ENCODE results near the gene CCDC33.

CCDC33 gene

DNA sequence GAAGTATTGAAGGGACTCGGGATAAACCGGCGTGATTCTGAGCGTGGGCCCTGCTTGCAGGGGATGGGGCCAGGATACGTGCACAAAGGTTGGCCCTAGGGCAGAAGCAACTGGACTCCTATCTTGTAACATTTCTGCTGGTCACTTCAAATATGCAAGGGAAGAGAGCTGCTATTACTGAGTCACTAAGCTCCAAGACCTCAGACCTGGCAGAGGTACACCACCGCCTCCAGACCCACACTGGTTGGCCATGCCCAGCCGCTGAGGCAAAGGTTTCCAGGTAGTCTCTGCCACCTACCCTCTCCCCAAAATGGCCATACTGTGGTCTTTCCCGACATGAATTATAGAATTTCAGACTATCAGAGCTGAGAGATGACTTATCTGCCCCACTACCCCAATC, 20.2 kb upstream of the CCDC33 start:
- TF ChIP-seq CTCF (IDR thresholded peaks at IDR 0.05; ENCODE audit: borderline replicate concordance, extremely low read depth, low read length, poor library complexity, severe bottlenecking) (no peak), EZH2 (IDR thresholded peaks at IDR 0.05; ENCODE audit: borderline replicate concordance, low read depth, low read length, severe bottlenecking) (no peak)
- Histone ChIP-seq H3K4me2 (ENCODE audit: insufficient read depth, low read length) (no peak overlapping the region), H3K4me1 (ENCODE audit: insufficient read depth, low read length) (no peaks in the 10 kb centered on the region), H3K36me3 (ENCODE audit: insufficient read depth, low read length) (no peaks in the 10 kb centered on the region), H3K79me2 (ENCODE audit: insufficient read depth, low read length) (no peaks in the 10 kb centered on the region), H2AFZ (ENCODE audit: low read depth, low read length) (no peak overlapping the region), H3K4me3 (ENCODE audit: low read depth in 1 of 2, low read length in 2 of 2) (no peak overlapping the region), H3K9me3 (ENCODE audit: insufficient read depth, low read length, severe bottlenecking) (no peaks in the 10 kb centered on the region), H4K20me1 (ENCODE audit: insufficient read depth, low read length) (no peaks in the 10 kb centered on the region), H3K9ac (ENCODE audit: low read depth, low read length) (no peak overlapping the region), H3K27ac (ENCODE audit: low read length) (no peak overlapping the region), H3K27me3 (ENCODE audit: insufficient read depth, low read length, poor library complexity) (peaks cover 3% of the 10 kb centered on the region)
- ATAC-seq (ENCODE audit: insufficient read depth, low read depth) (no peak), DNase-seq (no peak)

- DNase-seq (no peak), ATAC-seq (ENCODE audit: insufficient read depth, low read depth) (no peak)
- H2AFZ ChIP-seq (ENCODE audit: low read depth, low read length) = no peak overlapping the region
- no peak overlapping the region for H3K27ac ChIP-seq (ENCODE audit: low read length)
- no peak for TF ChIP-seq EZH2 (IDR thresholded peaks at IDR 0.05; ENCODE audit: borderline replicate concordance, low read depth, low read length, severe bottlenecking)
- TF ChIP-seq CTCF (IDR thresholded peaks at IDR 0.05; ENCODE audit: borderline replicate concordance, extremely low read depth, low read length, poor library complexity, severe bottlenecking) = no peak
- no peak overlapping the region for H3K9ac ChIP-seq (ENCODE audit: low read depth, low read length)
- H3K4me1 ChIP-seq (ENCODE audit: insufficient read depth, low read length) = no peaks in the 10 kb centered on the region
- H3K79me2 ChIP-seq (ENCODE audit: insufficient read depth, low read length) = no peaks in the 10 kb centered on the region
- no peak overlapping the region for H3K4me2 ChIP-seq (ENCODE audit: insufficient read depth, low read length)
- peaks cover 3% of the 10 kb centered on the region for H3K27me3 ChIP-seq (ENCODE audit: insufficient read depth, low read length, poor library complexity)
- no peaks in the 10 kb centered on the region for H3K9me3 ChIP-seq (ENCODE audit: insufficient read depth, low read length, severe bottlenecking)
- H4K20me1 ChIP-seq (ENCODE audit: insufficient read depth, low read length) = no peaks in the 10 kb centered on the region
- no peaks in the 10 kb centered on the region for H3K36me3 ChIP-seq (ENCODE audit: insufficient read depth, low read length)
- H3K4me3 ChIP-seq (ENCODE audit: low read depth in 1 of 2, low read length in 2 of 2) = no peak overlapping the region
Measured at GRCh38 chr15:74216949-74217348, 19.2 kb upstream of the CCDC33 start.

DNA sequence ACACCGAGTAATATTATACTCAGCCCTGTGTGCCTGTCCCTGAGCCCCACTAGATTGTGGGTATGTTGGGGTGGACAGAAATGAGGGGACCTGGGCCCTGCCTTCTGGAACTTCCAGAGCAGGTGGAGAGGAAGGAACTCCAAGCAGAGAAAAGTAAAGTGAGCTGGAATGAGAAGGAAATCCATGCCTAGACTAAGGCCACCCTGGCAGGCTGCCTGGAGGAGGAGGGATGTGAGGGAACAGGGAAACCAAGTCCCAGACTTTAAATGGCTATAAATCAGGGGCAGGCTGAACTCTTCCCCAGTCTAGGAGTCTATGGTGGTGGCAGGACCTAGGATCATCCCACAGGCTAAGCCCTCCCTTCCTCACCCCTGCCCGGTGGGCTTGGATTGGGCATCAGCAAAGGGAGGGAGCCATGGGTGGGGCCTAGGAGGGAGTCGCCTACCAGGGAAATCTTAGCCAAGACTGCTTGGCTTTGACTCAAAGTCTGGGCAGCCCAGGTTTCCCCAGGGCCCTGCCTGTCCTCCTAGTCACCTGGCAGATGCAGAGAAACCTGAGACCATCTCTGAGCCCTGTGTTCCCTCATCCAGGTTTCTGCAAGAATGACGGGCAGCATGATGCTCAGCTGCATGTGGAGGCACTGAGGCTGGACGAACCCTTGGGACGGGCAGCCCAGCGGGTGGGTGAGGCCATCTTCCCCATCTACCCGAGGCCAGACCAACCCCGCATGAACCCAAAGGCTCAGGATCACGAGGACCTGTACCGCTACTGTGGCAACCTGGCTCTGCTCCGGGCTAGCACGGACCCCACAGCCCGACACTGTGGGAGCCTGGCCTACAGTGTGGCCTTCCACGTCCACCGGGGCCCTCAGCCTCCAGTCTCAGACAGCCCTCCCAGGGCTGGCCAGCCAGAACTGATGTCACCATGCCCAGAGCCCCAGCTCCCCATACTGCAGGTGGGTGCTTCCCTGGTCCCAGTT, 17.9 kb upstream of the CCDC33 start:
- Histone ChIP-seq H3K4me2 (ENCODE audit: insufficient read depth, low read length) (no peak overlapping the region), H4K20me1 (ENCODE audit: insufficient read depth, low read length) (no peaks in the 10 kb centered on the region), H3K79me2 (ENCODE audit: insufficient read depth, low read length) (no peaks in the 10 kb centered on the region), H3K9ac (ENCODE audit: low read depth, low read length) (no peak overlapping the region), H3K9me3 (ENCODE audit: insufficient read depth, low read length, severe bottlenecking) (no peaks in the 10 kb centered on the region), H2AFZ (ENCODE audit: low read depth, low read length) (no peak overlapping the region), H3K4me3 (ENCODE audit: low read depth in 1 of 2, low read length in 2 of 2) (no peak overlapping the region), H3K27me3 (ENCODE audit: insufficient read depth, low read length, poor library complexity) (peaks cover 3% of the 10 kb centered on the region), H3K36me3 (ENCODE audit: insufficient read depth, low read length) (no peaks in the 10 kb centered on the region), H3K4me1 (ENCODE audit: insufficient read depth, low read length) (no peaks in the 10 kb centered on the region), H3K27ac (ENCODE audit: low read length) (no peak overlapping the region)
- no peak for ATAC-seq (ENCODE audit: insufficient read depth, low read depth)
- no peak for TF ChIP-seq CTCF (IDR thresholded peaks at IDR 0.05; ENCODE audit: borderline replicate concordance, extremely low read depth, low read length, poor library complexity, severe bottlenecking)
- no peak for TF ChIP-seq EZH2 (IDR thresholded peaks at IDR 0.05; ENCODE audit: borderline replicate concordance, low read depth, low read length, severe bottlenecking)
- DNase-seq = no peak

Data from DND-41 (cell line).